Fibroblast of skin of right biceps (primary cell): Measurements from ENCODE around the gene TSSK6.
A peak's percentile ranks its signal among the peaks of the same experiment; 100 is the strongest.

Experiments
- DNase-seq: peaks from one replicate; pipeline ENCODE4 v3.0.0-alpha.2; 2013

The TSSK6 gene

GRCh38 chr19:19502808-19503602 lies 12.3 kb downstream of the TSSK6 start:
- no peak for DNase-seq

DNA sequence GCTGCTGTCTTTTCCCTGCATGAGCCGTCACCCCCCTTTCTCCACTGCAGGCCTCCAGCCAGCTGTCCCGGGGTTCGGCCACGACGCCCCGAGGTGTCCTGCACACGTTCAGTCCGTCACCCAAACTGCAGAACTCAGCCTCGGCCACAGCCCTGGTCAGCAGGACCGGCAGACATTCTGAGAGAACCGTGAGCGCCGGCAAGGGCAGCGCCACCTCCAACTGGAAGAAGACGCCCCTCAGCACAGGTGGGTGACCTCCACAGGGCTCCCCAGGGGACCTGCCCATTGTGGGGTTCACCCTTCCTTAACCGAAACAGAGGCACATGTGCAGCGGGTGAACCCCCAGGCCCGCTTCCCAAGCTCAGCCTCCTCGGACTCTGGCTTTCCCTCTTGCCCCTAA lies 13.1 kb downstream of the TSSK6 start:
- no peak for DNase-seq

GRCh38 chr19:19501798-19502197 lies 13.6 kb downstream of the TSSK6 start:
- no peak for DNase-seq

GRCh38 chr19:19500975-19501644 lies 14.2 kb downstream of the TSSK6 start:
- DNase-seq, result no peak

- DNase-seq, result no peak
Observed at GRCh38 chr19:19499272-19499995, 15.9 kb downstream of the TSSK6 start.

DNA sequence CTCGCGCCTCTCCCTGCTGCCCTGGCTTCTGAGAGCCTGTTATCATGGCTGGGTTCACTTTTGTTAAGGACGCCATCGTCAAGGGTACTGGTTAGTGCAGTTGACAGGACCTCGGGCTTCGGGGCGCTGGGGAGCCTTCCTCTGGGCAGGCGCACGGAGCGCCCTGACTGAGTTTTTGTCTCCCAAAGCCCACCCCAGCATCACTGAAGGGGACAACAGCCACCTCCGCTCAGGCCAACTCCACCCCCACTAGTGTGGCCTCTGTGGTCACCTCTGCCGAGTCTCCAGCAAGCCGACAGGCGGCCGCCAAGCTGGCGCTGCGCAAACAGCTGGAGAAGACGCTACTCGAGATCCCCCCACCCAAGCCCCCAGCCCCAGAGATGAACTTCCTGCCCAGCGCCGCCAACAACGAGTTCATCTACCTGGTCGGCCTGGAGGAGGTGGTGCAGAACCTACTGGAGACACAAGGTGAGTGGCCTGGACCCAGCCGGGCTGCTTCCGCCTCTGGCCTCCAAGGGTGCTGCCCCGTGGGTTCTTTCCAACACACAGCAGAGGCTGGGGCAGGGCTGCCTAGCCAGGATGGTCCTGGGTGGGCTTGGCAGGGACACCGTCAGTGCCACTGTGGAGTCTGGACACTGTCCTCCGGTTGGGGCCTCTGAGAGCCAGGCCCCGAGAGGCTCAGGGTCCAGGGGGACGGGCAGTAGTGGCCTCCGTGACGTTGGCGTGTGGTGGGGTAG lies 16.9 kb downstream of the TSSK6 start:
- no peak for DNase-seq

- no peak for DNase-seq
Observed at GRCh38 chr19:19495614-19496603, 19.4 kb downstream of the TSSK6 start.

GRCh38 chr19:19493841-19494546 lies 21.4 kb downstream of the TSSK6 start:
- no peak for DNase-seq

DNA sequence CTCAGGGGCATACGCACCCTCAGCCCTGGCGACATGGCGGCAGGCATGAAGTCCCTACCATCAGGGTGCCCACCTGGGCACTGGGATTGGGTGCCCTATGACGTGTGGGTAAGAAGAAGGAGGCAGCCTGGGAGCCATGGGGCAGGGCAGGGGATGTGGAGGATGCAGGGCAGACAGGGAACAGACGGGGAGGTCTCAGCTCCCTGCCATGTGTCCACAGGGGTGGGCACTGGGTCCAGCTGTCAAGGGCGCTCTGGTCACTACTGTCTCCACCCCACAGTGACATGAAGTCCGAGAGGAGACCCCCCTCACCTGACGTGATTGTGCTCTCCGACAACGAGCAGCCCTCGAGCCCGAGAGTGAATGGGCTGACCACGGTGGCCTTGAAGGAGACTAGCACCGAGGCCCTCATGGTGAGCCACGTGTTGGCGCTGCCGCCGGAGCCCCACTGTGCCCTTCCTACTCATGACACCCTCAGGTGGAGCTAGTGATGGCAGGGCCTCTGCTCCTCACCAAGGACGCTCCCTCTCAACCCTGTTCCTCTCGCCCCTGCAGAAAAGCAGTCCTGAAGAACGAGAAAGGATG lies 23.2 kb downstream of the TSSK6 start:
- DNase-seq, result no peak

DNA sequence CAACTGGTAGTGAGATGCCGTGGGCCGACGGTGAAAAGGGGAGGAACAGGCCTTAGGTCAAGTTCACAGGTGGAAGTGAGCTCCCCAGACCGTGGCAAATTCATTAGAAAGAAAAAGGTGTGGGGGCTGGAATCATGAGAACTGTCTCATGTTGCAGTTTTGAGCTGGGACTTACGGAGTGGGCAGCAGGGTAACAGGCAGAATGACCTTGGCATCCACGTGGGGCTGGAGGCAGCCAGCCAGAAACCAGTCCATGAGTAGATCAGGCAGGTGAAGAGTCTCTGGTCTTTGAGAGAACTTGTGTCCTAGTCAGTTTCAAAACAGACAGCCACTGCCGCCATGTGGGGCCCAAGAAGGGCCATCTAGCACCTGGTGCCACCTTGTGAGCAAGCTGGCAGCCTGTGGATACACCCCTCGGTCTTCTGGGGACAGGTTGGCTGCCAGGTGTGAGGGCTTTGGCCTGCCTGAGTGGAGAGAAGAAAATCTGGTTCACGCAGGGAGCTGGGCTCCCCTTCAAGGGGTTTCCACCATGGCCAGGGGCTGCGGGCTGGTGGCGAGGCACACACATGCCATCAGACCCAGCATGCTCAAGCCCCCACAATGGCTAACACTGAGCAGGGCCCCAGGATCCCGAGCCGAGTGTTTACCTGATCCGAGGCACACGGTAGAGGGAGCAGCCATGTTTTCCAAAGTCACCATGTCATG lies 23.9 kb downstream of the TSSK6 start:
- no peak for DNase-seq

- peak; percentile 82 for DNase-seq
Observed at GRCh38 chr19:19490214-19490968, 25.0 kb downstream of the TSSK6 start.

GRCh38 chr19:19489804-19490204 lies 25.5 kb downstream of the TSSK6 start:
- no peak for DNase-seq

DNA sequence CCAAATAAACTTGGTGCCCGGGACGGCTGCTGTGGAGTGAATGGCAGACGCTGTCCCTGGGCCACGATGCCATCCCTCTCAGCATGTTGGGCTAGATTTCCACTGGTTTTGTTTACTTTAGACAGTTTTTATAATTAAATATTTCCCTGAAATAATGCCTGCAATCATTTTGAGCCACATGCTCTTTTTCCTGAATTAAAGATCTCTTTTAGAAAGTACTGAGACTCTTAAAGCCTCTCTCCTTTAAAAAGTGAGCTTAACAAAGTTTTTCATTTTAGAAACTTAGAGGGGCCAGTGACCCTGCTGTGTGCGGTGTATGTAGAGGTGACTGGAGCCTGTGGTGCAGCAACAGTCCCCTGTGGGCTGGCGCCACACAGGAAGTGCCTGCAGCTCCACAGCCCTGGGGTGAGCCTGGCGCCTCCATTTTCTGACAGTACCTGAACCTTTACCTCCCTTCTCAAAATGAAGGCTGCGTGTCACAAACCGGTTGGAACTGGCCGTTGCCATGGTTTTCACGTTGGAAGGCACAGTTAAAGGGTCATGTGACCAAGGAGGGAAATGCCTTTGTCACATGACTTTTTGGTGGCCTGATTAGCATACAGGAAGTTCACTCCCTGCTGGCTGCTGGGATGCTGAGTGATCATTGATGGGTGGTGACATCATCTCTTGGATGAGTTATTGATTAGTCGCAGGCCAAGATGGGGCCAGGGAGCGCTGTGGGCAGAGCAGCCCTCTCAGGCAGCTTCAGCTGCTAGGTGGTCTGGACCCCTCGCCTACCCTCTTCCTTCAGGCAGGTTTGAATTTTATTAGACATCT lies 26.3 kb downstream of the TSSK6 start:
- DNase-seq, result peak; percentile 98

GRCh38 chr19:19487950-19488874 lies 27.1 kb downstream of the TSSK6 start:
- peak; percentile 18 for DNase-seq

GRCh38 chr19:19487077-19487949 lies 28.0 kb downstream of the TSSK6 start:
- no peak for DNase-seq
